CD4-positive, alpha-beta T cell treated with Interleukin-6 for 4 hours (primary cell): ENCODE measurements around the gene ITSN1.
"Not testable (repeated sequence)": the region's sequence is repeated elsewhere in the genome, so short reads cannot be mapped to it uniquely, and the experiment has no call there.

Experiments
- DNase-seq: peaks from one replicate; pipeline ENCODE4 v3.0.0-alpha.2; 2020; ENCODE audit warnings: mixed read lengths

ITSN1 gene

DNA sequence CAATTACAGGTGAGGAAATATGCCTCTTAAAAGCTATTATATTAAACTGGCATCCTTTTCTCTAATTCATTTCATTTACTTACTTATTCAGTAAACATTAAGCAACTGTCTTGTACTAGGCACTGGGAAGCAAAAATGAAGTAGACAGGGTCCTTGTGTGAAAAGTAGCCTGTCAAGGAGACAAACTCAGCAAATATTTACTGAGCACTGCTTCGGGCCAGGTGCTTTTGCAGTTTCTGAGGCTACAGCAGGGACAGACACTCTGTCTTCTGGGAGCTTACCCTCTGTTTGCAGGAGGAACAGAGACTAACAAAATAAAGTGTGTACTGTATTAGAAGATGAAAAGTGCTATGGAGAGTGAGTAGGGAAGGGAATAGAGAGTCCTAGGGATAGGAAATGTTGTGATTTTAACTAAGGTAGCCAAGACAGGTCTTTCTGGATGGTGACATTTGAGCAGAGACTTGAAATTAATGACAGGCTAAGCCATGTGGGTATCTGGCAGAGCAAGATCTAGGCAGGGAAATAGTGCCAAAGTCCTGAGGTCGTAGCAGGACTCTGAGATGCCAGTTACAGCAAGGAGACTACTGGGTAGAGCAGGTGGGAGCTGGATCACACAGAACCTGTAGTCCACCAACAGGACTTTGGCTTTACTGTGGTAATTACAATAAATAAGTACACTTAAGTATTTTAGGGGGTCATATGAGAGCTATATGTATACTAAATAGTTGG lies 133.0 kb downstream of the ITSN1 start:
- no peak for DNase-seq

DNA sequence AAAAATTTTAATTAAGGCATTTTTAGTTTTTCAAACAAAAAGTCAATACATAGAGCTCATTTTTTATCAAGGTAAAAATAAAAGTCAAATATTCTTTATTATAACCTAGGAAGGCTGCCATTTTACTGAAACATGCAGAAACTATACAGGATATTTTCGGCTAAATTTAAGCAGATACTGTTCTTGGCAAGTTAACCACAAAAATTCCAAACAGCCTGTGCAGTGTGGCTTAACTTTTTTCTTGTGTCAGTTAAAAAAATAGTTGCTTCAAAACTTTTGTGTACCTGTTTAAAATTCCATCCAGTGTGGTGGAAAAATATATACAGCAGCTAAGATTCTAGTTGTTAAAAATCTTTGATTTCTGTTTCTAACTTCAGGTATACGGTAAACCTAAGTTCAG lies 138.3 kb downstream of the ITSN1 start:
- no peak for DNase-seq

- DNase-seq, result no peak
These were observed 138.8 kb downstream of the ITSN1 start for GRCh38 chr21:33781121-33781520.

DNA sequence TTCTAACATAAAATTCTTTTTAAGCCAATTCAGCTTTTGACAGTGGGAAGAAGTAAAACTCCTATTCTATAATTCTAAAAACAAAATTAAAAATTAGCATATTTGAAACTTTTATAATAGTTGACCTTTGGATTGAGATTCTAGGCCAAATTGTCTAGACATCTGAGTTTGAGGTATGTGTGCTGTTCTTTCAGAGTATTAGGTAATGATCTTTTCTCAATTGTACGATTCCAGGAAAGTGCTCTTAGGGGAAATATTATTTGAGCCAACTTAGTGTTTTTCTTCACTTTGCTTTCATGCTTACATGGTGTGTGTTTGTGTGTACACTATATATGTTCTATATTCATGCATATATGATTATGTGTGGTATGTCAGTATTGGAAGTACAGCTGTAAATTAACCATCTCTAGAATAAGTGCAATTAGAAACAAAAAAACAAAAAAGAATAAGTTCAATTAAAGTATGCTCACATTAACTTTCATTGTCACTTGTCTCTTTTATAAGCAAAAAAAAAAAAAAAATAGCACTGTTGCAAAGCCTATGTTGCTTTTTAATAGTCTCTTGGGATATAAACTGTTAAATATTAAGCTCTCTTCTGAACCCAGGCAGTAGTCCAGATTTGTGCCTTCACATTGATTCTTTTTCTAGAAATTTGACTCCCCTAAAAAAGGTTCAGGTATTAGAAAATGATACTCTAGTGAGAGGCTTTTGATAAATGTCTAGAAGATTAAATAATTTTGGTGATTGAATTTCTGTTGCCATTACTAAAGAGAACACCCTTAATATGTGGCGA lies 141.1 kb downstream of the ITSN1 start:
- no peak for DNase-seq

DNA sequence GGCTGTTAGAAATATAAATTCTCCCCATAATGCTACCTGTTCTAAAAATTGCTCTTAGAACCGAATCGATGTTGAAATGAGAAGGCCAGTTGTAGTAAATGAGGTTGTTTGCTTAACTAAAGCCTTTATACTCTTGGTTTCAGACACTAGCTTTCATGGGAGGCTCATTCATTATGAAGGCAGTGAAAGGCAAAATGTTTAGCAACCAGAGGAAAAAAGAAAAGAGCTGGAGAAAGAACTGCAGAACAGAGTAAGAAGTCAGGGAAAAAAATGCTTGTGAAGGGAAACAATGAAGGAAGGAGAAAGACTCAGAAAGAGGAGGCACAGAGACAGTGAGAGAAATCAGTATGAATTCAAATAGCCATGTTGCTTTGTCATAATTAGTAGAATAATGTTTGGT lies 145.1 kb downstream of the ITSN1 start:
- DNase-seq, result no peak

- not testable (repeated sequence) for DNase-seq
These were observed 146.1 kb downstream of the ITSN1 start for GRCh38 chr21:33788438-33788837.

- no peak for DNase-seq
These were observed 147.4 kb downstream of the ITSN1 start for GRCh38 chr21:33789697-33790096.

- DNase-seq, result no peak
These were observed 148.8 kb downstream of the ITSN1 start for GRCh38 chr21:33791073-33791472.

GRCh38 chr21:33794596-33794995 lies 152.3 kb downstream of the ITSN1 start:
- DNase-seq, result no peak

- no peak for DNase-seq
These were observed 155.3 kb downstream of the ITSN1 start for GRCh38 chr21:33797565-33797964.

- no peak for DNase-seq
These were observed 157.2 kb downstream of the ITSN1 start for GRCh38 chr21:33799378-33800090.

GRCh38 chr21:33800753-33801423 lies 158.6 kb downstream of the ITSN1 start:
- no peak for DNase-seq

GRCh38 chr21:33801424-33802405 lies 159.4 kb downstream of the ITSN1 start:
- DNase-seq, result no peak

DNA sequence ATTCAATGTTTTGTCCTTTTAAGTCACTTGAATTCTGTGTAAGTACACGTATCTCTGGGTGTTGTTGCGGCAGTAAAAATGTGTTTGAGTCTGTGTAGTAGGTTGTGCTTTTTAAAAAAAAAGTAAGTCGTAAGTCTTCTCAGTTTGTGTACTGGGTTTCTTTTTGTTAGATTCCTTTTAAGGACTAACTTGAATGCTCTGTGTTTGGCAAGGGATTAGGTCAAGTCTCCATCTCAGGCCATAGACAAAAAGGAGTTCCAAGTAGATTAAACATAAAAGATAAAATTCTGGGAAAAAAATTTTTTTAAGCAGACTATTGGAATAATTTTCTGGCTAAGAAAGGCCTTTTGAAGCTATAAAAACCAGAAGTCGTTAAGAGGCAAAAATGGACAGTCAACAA lies 160.2 kb downstream of the ITSN1 start:
- no peak for DNase-seq

GRCh38 chr21:33808715-33809367 lies 166.5 kb downstream of the ITSN1 start:
- DNase-seq, result no peak

DNA sequence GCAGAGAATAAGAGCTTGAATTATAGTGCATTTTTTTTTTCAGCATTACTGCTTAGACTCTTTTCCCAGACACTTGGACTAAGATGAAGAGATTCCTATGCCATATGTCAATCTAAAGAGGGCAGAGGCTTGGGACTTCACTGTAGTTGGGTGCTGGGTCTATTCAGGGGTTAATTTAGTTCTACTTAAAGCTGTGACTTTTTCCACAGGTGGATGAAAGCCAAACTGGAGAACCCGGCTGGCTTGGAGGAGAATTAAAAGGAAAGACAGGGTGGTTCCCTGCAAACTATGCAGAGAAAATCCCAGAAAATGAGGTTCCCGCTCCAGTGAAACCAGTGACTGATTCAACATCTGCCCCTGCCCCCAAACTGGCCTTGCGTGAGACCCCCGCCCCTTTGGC lies 168.5 kb downstream of the ITSN1 start:
- no peak for DNase-seq

GRCh38 chr21:33811167-33812010 lies 169.1 kb downstream of the ITSN1 start:
- DNase-seq, result no peak

- DNase-seq, result no peak
These were observed 171.6 kb downstream of the ITSN1 start for GRCh38 chr21:33813832-33814365.

DNA sequence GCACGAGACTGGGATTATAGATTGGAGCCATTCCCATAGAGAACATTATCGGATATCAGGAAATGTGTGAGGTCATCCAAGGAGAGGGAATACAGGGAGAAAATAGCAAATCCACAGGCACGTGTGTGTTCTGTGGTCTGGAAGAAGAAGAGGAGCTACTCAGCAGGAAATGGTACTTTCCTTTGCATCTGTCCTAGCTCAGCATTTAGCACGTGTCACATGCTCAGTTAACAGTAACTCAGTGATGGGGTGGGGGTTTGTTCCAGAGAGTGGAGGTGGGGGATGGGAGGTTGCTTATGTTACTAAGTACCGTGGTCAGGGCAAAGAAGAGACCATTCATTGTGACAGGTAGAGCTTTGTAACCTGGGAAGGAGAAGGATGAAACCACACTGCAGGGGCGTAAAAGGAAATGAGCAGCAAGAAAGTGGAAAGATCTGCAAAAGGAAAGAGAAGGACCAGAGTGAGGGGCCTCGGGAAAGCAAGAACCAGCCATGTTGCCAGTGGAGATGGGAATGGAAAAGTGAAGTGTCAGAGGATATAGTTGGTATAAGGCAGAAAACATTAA lies 172.9 kb downstream of the ITSN1 start:
- DNase-seq, result no peak

- DNase-seq, result no peak
These were observed 173.9 kb downstream of the ITSN1 start for GRCh38 chr21:33816174-33816573.
